GM12878 (cell line): ENCODE measurements around the gene CTXND2. TPM values are rescaled to one million over a fixed set of nuclear protein-coding genes. Genes with fewer than 3 reads are reported as not detected.
"Not testable (repeated sequence)": the region's sequence is repeated elsewhere in the genome, so short reads cannot be mapped to it uniquely, and the experiment has no call there.

ENCODE experiments used
- ATAC-seq: fragments of 200-7000 bp; cut with Tn5 transposase; 3 replicates; pipeline ENCODE4 v1.9.1; 2020; ENCODE audit warnings: mild to moderate bottlenecking, moderate library complexity
- BruUV-seq: library from RNA; stranded (reverse); fragments of 400-500 nt; replicated peaks from 2 replicates; lab custom pipeline; 2021; lab: Mats Ljungman, UMichigan
- CTCF ChIA-PET: fragments of 300-600 bp; sonication (Branson Sonifier 250); formaldehyde crosslinking; extraction: SDS; loops from one replicate; lab custom pipeline; 2021; ENCODE audit warnings: inconsistent platforms; lab: Yijun Ruan, JAX
- POLR2A ChIA-PET: fragments of 350-600 bp; formaldehyde crosslinking; extraction: SDS; loops from one replicate; lab custom pipeline; 2021; ENCODE audit warnings: inconsistent platforms; lab: Charles Lee
- RAD21 ChIA-PET: fragments of 300-600 bp; sonication (Branson Sonifier 250); formaldehyde crosslinking; loops from one replicate; lab custom pipeline; 2023; ENCODE audit warnings: antibody characterized with exemption; ENCODE audit not compliant: unreplicated experiment; lab: Charles Lee
- SMC1A ChIA-PET: fragments of 300-600 bp; sonication (Branson Sonifier 250); formaldehyde crosslinking; loops from one replicate; lab custom pipeline; 2023; ENCODE audit not compliant: unreplicated experiment, uncharacterized antibody; lab: Charles Lee
- DNase-seq: peaks from one replicate; pipeline ENCODE4 v3.0.0-alpha.2; 2011; ENCODE audit warnings: low read depth, low spot score
- FAIRE-seq: peaks from 3 replicates; lab custom pipeline; 2011; peaks lifted over from hg19 to GRCh38; lab: Jason Lieb, UNC
- H2AFZ ChIP-seq: 2 replicates; pipeline ENCODE4 v1.6.0; 2011; ENCODE audit warnings: low read depth, low read length, control low read depth; ENCODE audit not compliant: control insufficient read depth
- H3K27ac ChIP-seq: 2 replicates; pipeline ENCODE4 v1.5.1; 2011; ENCODE audit warnings: control low read depth; ENCODE audit not compliant: control insufficient read depth, insufficient read depth
- H3K27me3 ChIP-seq, 2 experiments: replicated peaks in 1 of 2; 2 replicates each; pipeline versions ENCODE4 v1.6.0 to v1.6.1; 2011; ENCODE audit warnings: low read length in 1 of 2; ENCODE audit not compliant: control insufficient read depth in 2 of 2, insufficient read depth in 2 of 2
- H3K36me3 ChIP-seq, 2 experiments: 2 replicates each; pipeline ENCODE4 v1.5.1; 2011; ENCODE audit warnings: low read length in 1 of 2; ENCODE audit not compliant: control insufficient read depth in 2 of 2, insufficient read depth in 2 of 2
- H3K4me1 ChIP-seq: 2 replicates; pipeline ENCODE4 v1.6.1; 2011; ENCODE audit warnings: mild to moderate bottlenecking, low read length, moderate library complexity, mixed read lengths; ENCODE audit not compliant: control insufficient read depth, insufficient read depth
- H3K4me2 ChIP-seq: 2 replicates; pipeline ENCODE4 v1.6.0; 2011; ENCODE audit warnings: control low read depth; ENCODE audit not compliant: control insufficient read depth, insufficient read depth
- H3K4me3 ChIP-seq: fragments of 200-600 bp; sonication (generic); 2 replicates; pipeline ENCODE4 v1.5.1; 2016
- H3K79me2 ChIP-seq: 2 replicates; pipeline ENCODE4 v1.6.0; 2011; ENCODE audit warnings: low read length; ENCODE audit not compliant: control insufficient read depth, insufficient read depth
- H3K9ac ChIP-seq: 2 replicates; pipeline ENCODE4 v1.8.0; 2011; ENCODE audit warnings: low read length, control low read depth, mixed read lengths; ENCODE audit not compliant: control insufficient read depth, insufficient read depth
- H3K9me3 ChIP-seq: replicated peaks from 3 replicates; pipeline ENCODE4 v1.5.1; 2011; ENCODE audit warnings: mild to moderate bottlenecking, low read length; ENCODE audit not compliant: control insufficient read depth, insufficient read depth
- H4K20me1 ChIP-seq: 2 replicates; pipeline ENCODE4 v1.6.0; 2011; ENCODE audit not compliant: control insufficient read depth, insufficient read depth
- SPI1 ChIP-seq: IDR thresholded peaks from 2 replicates; pipeline ENCODE4 v1.6.1; 2011; ENCODE audit warnings: low read depth, mild to moderate bottlenecking, low read length, moderate library complexity, borderline replicate concordance; ENCODE audit not compliant: insufficient read depth
- WGBS: methylation state at CpG from one replicate; pipeline ENCODE4 v1.1.6; 2016; ENCODE audit warnings: low lambda C conversion rate; ENCODE audit not compliant: insufficient replicate concordance, insufficient coverage; ENCODE audit errors: missing lambda C conversion rate; 5-methylcytosine and 5-hydroxymethylcytosine counted together
- in situ Hi-C: fragments of 300-500 bp; cut with MboI; formaldehyde crosslinking; loops from 9 replicates; pipeline ENCODE4 v1.14.3; 2018; ENCODE audit warnings: mixed read lengths
- intact Hi-C: fragments of 100-400 bp; cut with micrococcal nuclease; formaldehyde crosslinking; loops from one replicate; pipeline ENCODE4 v1.14.2; 2022; ENCODE audit not compliant: unreplicated experiment
- polyA plus RNA-seq, 11 experiments: library from polyadenylated mRNA; depleted of rRNA in 4 of 11; unstranded in 6 of 11; stranded (reverse) in 5 of 11; fragments of >200 nt; fragmentation: Nextera tagmentation in 4 of 11; fragmentation: Illumina TruSeq in 1 of 11; extraction: Ambion mirVana in 4 of 11; extraction: Trizol in 1 of 11; gene quantifications; 1 replicate in 1 of 11; 2 replicates in 10 of 11; pipeline versions ENCODE4 v1.2.1 to v1.2.3, GENCODE V29; 2011 to 2016; ENCODE audit warnings: inconsistent platforms in 2 of 11, missing spikeins in 2 of 11, low read depth in 1 of 11
- total RNA-seq, 4 experiments: library from RNA; depleted of rRNA in 3 of 4; stranded (reverse); fragments of >200 nt in 3 of 4; fragmentation: Illumina TruSeq in 1 of 4; extraction: Trizol in 1 of 4; gene quantifications; 2 replicates each; pipeline versions ENCODE4 v1.2.1 to v1.2.3, GENCODE V29; 2013 to 2021

CTXND2 gene
- total and polyA plus RNA-seq, 10 of the 15 experiments (the other 5 are each of a cell fraction or from before 2014, with no cell fraction given), result not detected

DNA sequence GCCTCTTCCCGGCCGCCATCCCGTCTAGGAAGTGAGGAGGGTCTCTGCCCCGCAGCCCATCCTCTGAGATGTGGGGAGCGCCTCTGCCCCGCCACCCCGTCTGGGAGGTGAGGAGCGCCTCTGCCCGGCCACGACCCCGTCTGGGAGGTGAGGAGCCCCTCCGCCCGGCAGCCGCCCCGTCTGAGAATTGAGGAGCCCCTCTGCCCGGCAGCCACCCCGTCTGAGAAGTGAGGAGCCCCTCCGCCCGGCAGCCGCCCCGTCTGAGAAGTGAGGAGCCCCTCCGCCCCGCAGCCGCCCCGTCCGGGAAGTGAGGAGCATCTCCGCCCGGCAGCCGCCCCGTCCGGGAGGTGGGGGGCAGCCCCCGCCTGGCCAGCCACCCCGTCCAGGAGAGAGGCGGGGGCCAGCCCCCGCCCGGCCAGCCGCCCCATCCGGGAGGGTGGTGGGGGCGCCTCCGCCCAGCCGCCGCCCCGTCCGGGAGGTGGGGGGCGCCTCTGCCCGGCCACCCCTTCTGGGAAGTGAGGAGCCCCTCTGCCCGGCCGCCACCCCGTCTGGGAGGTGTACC, 36.1 kb upstream of the CTXND2 start:
- H3K4me3 ChIP-seq, intact Hi-C loops, H4K20me1 ChIP-seq, H2AFZ ChIP-seq, POLR2A ChIA-PET, H3K79me2 ChIP-seq, RAD21 ChIA-PET, H3K27me3 ChIP-seq, ATAC-seq, H3K4me2 ChIP-seq, DNase-seq, FAIRE-seq, SMC1A ChIA-PET, H3K9me3 ChIP-seq, H3K27ac ChIP-seq, H3K4me1 ChIP-seq, BruUV-seq, in situ Hi-C loops, CTCF ChIA-PET, H3K9ac ChIP-seq: not testable (repeated sequence)
- H3K36me3 ChIP-seq, result peaks cover 2 to 13% of the 10 kb centered on the region in 2 experiments
- 99% methylated on average over 17 of the region's 49 CpGs for WGBS

DNA sequence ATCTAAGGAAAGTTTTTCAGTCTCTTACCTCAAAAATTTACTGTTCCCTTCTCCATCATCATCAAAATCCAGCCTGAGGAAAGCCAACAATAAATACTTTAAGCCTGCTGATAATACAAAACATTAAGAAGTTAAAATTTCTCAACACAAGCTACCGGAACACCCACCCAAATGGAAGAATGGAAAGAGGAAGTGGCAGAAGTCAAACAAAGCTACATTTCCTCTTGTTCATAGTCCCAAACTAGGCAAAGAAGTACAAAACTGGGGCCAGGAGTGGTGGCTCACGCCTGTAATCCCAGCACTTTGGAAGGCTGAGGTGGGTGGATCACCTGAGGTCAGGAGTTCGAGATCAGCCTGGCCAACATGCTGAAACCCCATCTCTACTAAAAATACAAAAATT, 34.2 kb upstream of the CTXND2 start:
- DNase-seq, H3K27me3 ChIP-seq, H3K9me3 ChIP-seq, H3K4me3 ChIP-seq, FAIRE-seq, RAD21 ChIA-PET, H3K4me2 ChIP-seq, H3K27ac ChIP-seq, H3K4me1 ChIP-seq, H2AFZ ChIP-seq, H3K79me2 ChIP-seq, H3K9ac ChIP-seq, POLR2A ChIA-PET, CTCF ChIA-PET, BruUV-seq, in situ Hi-C loops, H4K20me1 ChIP-seq, ATAC-seq, intact Hi-C loops: not testable (repeated sequence)
- 43% methylated on average over 3 of the region's 3 CpGs for WGBS
- peak; percentile 78; the same call in 1 of the 2 replicates for TF ChIP-seq SPI1
- SMC1A ChIA-PET, result interaction anchor here (1.0 kb wide), 1 partner anchor 11 kb away, joined by 3 read pairs; no protein-coding TSS in a partner anchor
- H3K36me3 ChIP-seq, result peaks cover 2 to 13% of the 10 kb centered on the region in 2 experiments
